ENCODE results near the gene NAA30. TPM values are rescaled to one million over a fixed set of nuclear protein-coding genes. Genes with fewer than 3 reads are reported as not detected.

NAA30 gene
- total RNA-seq, 1 experiment from 2014 or later, result 13.1 TPM

- no peaks in the 10 kb centered on the region for H3K4me1 ChIP-seq (ENCODE audit: control insufficient read depth, insufficient read depth, low read length)
- in situ Hi-C loops (cut with HindIII; ENCODE audit: low pct_unique_long_range_greater_than_20kb, low sequenced_read_pairs), result no loop called here
- H3K4me3 ChIP-seq (ENCODE audit: low read depth in 2 of 2, low read length in 2 of 2), result no peak overlapping the region
- no peaks in the 10 kb centered on the region for H3K27me3 ChIP-seq (ENCODE audit: control insufficient read depth, insufficient read depth, low read length)
- TF ChIP-seq, protein P1, sequence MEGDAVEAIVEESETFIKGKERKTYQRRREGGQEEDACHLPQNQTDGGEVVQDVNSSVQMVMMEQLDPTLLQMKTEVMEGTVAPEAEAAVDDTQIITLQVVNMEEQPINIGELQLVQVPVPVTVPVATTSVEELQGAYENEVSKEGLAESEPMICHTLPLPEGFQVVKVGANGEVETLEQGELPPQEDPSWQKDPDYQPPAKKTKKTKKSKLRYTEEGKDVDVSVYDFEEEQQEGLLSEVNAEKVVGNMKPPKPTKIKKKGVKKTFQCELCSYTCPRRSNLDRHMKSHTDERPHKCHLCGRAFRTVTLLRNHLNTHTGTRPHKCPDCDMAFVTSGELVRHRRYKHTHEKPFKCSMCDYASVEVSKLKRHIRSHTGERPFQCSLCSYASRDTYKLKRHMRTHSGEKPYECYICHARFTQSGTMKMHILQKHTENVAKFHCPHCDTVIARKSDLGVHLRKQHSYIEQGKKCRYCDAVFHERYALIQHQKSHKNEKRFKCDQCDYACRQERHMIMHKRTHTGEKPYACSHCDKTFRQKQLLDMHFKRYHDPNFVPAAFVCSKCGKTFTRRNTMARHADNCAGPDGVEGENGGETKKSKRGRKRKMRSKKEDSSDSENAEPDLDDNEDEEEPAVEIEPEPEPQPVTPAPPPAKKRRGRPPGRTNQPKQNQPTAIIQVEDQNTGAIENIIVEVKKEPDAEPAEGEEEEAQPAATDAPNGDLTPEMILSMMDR (IDR thresholded peaks at IDR 0.05), result no peak
- TF ChIP-seq TCF7L2 (IDR thresholded peaks at IDR 0.05; ENCODE audit: low read depth, low read length) (no peak), SIN3A (IDR thresholded peaks at IDR 0.05; ENCODE audit: borderline replicate concordance, insufficient read depth, low read depth, low read length) (no peak), POLR2AphosphoS5 (IDR thresholded peaks at IDR 0.05; ENCODE audit: low read depth, low read length) (no peak), REST (IDR thresholded peaks at IDR 0.05; ENCODE audit: insufficient read depth in 1 of 2, low read depth in 2 of 2, low read length in 1 of 2) (no peak)
- CTCF ChIA-PET, result no interaction called here
- DNase-seq (ENCODE audit: low read depth, low spot score) (no peak), ATAC-seq (no peak)
- H3K36me3 ChIP-seq (ENCODE audit: control insufficient read depth, insufficient read depth, low read length), result peaks cover 10% of the 10 kb centered on the region
- POLR2A ChIA-PET, result no interaction called here
- intact Hi-C loops (cut with micrococcal nuclease; ENCODE audit: unreplicated experiment), result no loop called here
- no peaks in the 10 kb centered on the region for H3K9me3 ChIP-seq (ENCODE audit: control insufficient read depth, insufficient read depth, low read depth, low read length)
- no peak overlapping the region for H3K27ac ChIP-seq (ENCODE audit: low read length)
- no TSS peak for BruUV-seq (replicated peaks)
Measured at GRCh38 chr14:57413849-57414248, 23.5 kb downstream of the NAA30 start.

- no peak for DNase-seq (ENCODE audit: low read depth, low spot score)
- TF ChIP-seq, protein P1 (IDR thresholded peaks at IDR 0.05), result no peak
- TF ChIP-seq SIN3A (IDR thresholded peaks at IDR 0.05; ENCODE audit: borderline replicate concordance, insufficient read depth, low read depth, low read length), result no peak
- no peak for TF ChIP-seq REST (IDR thresholded peaks at IDR 0.05; ENCODE audit: insufficient read depth in 1 of 2, low read depth in 2 of 2, low read length in 1 of 2)
- no peak for TF ChIP-seq POLR2AphosphoS5 (IDR thresholded peaks at IDR 0.05; ENCODE audit: low read depth, low read length)
- no peak for TF ChIP-seq TCF7L2 (IDR thresholded peaks at IDR 0.05; ENCODE audit: low read depth, low read length)
- no peaks in the 10 kb centered on the region for H3K4me1 ChIP-seq (ENCODE audit: control insufficient read depth, insufficient read depth, low read length)
- intact Hi-C loops (cut with micrococcal nuclease; ENCODE audit: unreplicated experiment), result no loop called here
- CTCF ChIA-PET, result no interaction called here
- no peak overlapping the region for H3K4me3 ChIP-seq (ENCODE audit: low read depth in 2 of 2, low read length in 2 of 2)
- no peak for ATAC-seq
- no TSS peak for BruUV-seq (replicated peaks)
- POLR2A ChIA-PET, result no interaction called here
- in situ Hi-C loops (cut with HindIII; ENCODE audit: low pct_unique_long_range_greater_than_20kb, low sequenced_read_pairs), result no loop called here
- no peaks in the 10 kb centered on the region for H3K27me3 ChIP-seq (ENCODE audit: control insufficient read depth, insufficient read depth, low read length)
- H3K9me3 ChIP-seq (ENCODE audit: control insufficient read depth, insufficient read depth, low read depth, low read length), result no peaks in the 10 kb centered on the region
- H3K27ac ChIP-seq (ENCODE audit: low read length), result no peak overlapping the region
- no peaks in the 10 kb centered on the region for H3K36me3 ChIP-seq (ENCODE audit: control insufficient read depth, insufficient read depth, low read length)
Measured at GRCh38 chr14:57417228-57417627, 26.8 kb downstream of the NAA30 start.

Measured in Panc1 (cell line).